ENCODE results near the gene PRRG2.

Gene PRRG2

GRCh38 chr19:49564616-49565045, 16.5 kb upstream of the PRRG2 start:
- TF ChIP-seq CTCF (IDR thresholded peaks at IDR 0.05; ENCODE audit: borderline replicate concordance, control extremely low read depth, extremely low read depth, insufficient read depth, missing control alignments): no peak
- no peak for DNase-seq (ENCODE audit: low spot score)
- in situ Hi-C loops (cut with MboI; ENCODE audit: low sequenced_read_pairs, unreplicated experiment): no loop called here

DNA sequence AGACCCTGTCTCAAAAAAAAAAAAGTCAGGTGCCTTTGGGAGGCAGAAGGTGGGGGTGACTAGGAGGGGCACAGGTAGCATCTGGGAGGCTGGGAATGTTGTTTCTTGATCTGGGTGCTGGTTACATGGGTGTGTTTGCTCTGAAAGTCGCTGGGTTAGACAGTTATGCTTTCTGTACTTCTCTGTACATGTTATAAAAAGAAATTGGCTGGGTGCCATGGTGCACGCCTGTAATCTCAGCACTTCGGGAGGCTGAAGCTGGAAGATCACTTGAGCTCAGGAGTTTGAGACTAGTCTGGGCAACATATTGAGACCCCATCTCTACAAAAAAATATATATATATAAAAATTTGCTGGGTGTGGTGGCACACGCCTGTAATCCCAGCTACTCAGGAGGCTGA, 15.9 kb upstream of the PRRG2 start:
- in situ Hi-C loops (cut with MboI; ENCODE audit: low sequenced_read_pairs, unreplicated experiment): no loop called here
- DNase-seq (ENCODE audit: low spot score): no peak

DNA sequence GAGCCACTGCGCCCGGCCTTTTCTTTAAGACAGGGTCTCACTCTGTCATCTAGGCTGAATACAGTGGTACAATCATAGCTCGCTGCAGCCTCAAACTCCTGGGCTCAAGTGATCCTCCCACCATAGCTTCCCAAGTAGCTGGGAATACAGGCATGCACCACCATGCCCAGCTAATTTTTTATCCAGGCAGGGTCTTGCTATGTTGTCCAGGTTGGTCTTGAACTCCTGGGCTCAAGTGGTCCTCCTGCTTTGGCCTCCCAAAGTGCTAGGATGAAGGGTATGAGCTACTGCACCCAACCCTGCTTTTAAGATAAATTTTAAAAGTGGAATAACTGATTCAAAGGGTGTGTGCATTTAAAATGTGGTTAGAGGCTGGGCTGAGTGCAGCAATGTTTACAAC, 14.8 kb upstream of the PRRG2 start:
- TF ChIP-seq CTCF (IDR thresholded peaks at IDR 0.05; ENCODE audit: borderline replicate concordance, control extremely low read depth, extremely low read depth, insufficient read depth, missing control alignments): no peak
- in situ Hi-C loops (cut with MboI; ENCODE audit: low sequenced_read_pairs, unreplicated experiment): no loop called here
- no peak for DNase-seq (ENCODE audit: low spot score)

More for the DNA sequence above, 15.9 kb upstream of the PRRG2 start:
- no peak for TF ChIP-seq CTCF (IDR thresholded peaks at IDR 0.05; ENCODE audit: borderline replicate concordance, control extremely low read depth, extremely low read depth, insufficient read depth, missing control alignments)

- no peak for TF ChIP-seq CTCF (IDR thresholded peaks at IDR 0.05; ENCODE audit: borderline replicate concordance, control extremely low read depth, extremely low read depth, insufficient read depth, missing control alignments)
- in situ Hi-C loops (cut with MboI; ENCODE audit: low sequenced_read_pairs, unreplicated experiment): no loop called here
- peak; percentile 30 for DNase-seq (ENCODE audit: low spot score)
Measured at GRCh38 chr19:49567861-49568441, 13.2 kb upstream of the PRRG2 start.

GRCh38 chr19:49570138-49570856, 10.8 kb upstream of the PRRG2 start:
- in situ Hi-C loops (cut with MboI; ENCODE audit: low sequenced_read_pairs, unreplicated experiment): no loop called here
- TF ChIP-seq CTCF (IDR thresholded peaks at IDR 0.05; ENCODE audit: borderline replicate concordance, control extremely low read depth, extremely low read depth, insufficient read depth, missing control alignments): peak; percentile 76
- DNase-seq (ENCODE audit: low spot score): peak; percentile 87

DNA sequence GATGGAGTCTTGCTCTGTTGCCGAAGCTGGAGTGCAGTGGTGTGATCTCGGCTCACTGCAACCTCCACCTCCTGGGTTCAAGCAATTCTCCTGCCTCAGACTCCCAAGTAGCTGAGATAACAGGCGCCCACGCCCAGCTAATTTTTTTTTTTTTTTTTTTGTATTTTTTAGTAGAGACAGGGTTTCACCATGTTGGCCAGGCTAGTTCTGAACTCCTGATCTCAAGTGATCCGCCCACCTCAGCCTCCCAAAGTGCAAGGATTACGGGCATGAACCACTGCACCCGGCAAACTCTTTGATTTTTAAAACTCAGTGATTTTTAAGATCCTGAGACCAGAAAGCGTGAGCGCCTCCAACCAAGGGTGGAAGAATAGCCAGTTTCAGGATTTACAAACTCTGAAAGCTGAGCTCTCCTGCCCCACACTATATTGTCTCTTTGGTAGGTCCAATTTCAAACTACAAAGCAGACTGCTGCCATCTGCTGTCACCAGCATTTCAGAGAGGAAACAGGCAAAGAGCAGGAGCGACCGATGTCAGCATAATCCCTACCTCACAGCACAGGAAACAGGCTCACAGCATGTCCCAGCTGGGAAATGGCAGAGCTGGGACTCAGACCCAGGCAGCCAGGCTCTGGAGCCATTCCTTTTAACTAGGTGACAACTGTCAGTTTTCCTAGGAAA, 10.0 kb upstream of the PRRG2 start:
- DNase-seq (ENCODE audit: low spot score): no peak
- TF ChIP-seq CTCF (IDR thresholded peaks at IDR 0.05; ENCODE audit: borderline replicate concordance, control extremely low read depth, extremely low read depth, insufficient read depth, missing control alignments): peak; percentile 29
- in situ Hi-C loops (cut with MboI; ENCODE audit: low sequenced_read_pairs, unreplicated experiment): no loop called here

Data from GM13976 (cell line).